GM21381 (cell line): ENCODE data around the gene JADE2.

Source experiments
- ATAC-seq: cut with Tn5 transposase; IDR thresholded peaks from one replicate; pipeline ENCODE4 v1.9.1; 2021; ENCODE audit warnings: mild to moderate bottlenecking, moderate library complexity; ENCODE audit not compliant: unreplicated experiment

Gene JADE2

GRCh38 chr5:134568337-134568700 is 42.8 kb downstream of the JADE2 start:
- no peak for ATAC-seq

GRCh38 chr5:134568761-134569695 is 43.6 kb downstream of the JADE2 start:
- no peak for ATAC-seq

DNA sequence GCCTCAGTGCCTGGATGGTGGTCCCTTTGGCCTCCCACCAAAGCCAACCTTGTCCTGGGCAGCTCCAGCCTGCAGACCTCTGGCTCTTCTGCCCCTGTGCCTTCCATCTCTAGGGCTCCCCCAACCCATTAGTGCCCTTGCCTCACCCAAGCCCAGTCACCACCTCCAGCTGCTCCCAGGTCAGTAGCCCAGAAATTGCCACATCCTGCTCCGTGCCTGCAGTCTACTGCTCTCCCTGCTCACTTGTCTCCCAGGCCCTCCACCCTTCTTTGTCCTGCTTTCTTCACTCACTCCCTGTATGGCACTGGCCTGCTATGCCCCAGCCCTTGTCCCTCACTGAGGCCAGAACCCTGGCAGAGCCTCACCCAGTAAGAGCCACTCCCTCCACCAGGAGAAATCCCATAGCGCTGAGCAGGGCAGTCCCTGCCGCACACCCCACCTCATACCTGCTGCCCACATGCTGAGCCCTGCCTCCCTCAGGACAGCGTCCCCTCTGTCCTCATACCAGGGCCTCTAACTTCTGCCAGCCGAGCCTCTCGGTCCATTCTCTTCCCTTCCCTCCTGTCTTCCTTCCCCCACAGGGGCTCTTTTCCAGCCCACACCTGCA is 44.4 kb downstream of the JADE2 start:
- no peak for ATAC-seq

DNA sequence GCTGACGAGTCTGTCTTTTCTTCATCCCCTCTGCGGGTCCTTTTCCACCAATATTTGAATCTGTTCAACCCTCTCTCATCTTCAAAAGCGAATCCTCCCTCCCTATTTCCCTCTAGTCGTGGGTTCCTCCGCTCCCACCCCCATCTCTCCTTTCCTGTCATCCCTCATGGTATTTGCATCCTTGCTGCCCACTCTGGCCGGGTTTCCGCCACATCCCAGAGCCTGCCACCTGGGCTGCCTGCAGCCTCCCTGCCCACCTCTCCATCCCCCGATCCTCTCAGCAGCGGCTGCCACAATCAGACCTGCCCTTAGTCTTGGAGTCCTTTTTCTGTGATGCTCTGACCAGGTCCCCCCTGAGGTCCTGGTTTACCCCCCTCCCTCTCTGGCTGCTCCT is 44.9 kb downstream of the JADE2 start:
- ATAC-seq = no peak

GRCh38 chr5:134570886-134571285 is 45.4 kb downstream of the JADE2 start:
- no peak for ATAC-seq

DNA sequence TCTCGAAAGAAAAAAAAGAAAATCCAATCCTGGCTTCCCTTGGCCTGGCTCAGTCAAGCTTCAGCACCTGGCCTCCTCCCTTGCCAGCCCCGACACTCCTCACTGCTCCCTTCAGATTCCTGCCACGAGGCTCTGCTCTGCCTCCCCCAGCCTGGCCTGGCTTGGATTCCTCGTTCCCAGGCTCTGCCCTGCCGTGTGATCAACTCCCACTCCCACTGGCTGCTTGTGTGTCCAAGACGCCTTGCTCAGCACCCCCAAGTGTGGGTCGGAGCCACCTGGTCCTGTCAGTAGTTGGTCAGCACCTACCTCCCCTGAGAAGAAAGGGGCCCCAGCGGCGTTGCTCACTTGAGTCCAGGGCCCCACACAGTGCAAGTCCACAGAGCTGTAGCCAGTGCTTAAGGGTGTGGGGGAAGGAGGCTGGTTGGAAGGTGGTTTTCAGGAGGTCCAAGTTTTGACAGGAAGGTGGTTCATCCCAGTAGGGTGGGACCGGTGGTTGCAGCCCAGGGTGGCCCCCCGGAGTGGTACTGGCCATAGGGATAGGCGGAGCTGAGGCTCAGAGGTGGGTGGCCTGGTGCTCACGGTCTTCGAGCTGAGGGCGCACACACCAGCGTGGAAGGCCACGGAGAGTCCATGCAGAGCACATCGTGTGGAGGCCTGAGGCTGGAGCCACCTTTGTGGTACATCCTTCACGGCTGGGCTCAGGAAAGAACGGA is 46.4 kb downstream of the JADE2 start:
- no peak for ATAC-seq

GRCh38 chr5:134572811-134573210 is 47.3 kb downstream of the JADE2 start:
- no peak for ATAC-seq

GRCh38 chr5:134574521-134574920 is 49.1 kb downstream of the JADE2 start:
- ATAC-seq = no peak

DNA sequence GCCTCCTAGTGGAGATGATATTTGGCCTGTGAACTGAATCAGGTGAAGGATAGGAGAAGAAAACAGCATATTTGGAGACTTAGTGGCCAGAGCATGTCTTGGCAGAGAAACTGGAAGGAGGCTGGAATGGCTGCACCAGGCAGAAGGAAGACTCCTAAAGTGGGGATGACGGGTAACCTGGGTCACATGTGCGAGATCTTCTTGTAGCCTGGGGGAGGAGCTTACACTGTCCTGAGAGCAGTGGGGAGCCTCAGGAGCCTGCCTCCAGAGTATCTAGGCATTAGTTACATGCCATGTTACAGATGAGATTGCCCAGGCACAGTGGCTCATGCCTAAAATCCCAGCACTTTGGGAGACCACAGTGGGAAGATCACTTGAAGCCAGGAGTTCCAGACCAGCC is 49.8 kb downstream of the JADE2 start:
- no peak for ATAC-seq

DNA sequence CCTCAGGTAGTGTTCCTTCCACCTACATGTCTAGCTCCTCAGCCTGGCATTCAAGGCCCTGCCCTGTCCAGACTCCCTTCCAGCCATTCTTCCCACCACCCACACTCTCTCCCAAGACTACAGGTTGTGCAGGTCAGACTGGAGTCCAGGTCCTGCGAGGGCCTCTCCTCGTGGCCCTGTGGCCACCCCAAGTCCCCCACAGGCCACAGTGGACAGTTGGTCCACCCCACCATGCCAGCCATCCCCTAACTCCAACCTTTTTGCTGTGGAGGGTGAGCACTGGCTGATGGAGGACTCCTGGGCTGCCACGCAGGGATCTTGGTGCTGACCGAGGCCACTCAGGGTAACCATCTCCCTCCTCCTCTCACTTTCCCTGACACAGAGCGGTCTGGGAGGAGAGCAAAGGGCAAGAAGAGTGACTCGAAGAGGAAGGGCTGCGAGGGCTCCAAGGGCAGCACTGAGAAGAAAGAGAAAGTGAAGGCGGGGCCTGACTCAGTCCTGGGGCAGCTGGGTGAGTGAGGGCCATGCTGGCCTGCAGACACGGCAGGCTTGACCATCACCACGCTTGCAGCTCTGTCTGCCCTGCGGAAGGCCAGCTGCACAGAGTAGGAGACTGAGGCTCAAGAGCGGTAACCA is 51.0 kb downstream of the JADE2 start:
- ATAC-seq = no peak

DNA sequence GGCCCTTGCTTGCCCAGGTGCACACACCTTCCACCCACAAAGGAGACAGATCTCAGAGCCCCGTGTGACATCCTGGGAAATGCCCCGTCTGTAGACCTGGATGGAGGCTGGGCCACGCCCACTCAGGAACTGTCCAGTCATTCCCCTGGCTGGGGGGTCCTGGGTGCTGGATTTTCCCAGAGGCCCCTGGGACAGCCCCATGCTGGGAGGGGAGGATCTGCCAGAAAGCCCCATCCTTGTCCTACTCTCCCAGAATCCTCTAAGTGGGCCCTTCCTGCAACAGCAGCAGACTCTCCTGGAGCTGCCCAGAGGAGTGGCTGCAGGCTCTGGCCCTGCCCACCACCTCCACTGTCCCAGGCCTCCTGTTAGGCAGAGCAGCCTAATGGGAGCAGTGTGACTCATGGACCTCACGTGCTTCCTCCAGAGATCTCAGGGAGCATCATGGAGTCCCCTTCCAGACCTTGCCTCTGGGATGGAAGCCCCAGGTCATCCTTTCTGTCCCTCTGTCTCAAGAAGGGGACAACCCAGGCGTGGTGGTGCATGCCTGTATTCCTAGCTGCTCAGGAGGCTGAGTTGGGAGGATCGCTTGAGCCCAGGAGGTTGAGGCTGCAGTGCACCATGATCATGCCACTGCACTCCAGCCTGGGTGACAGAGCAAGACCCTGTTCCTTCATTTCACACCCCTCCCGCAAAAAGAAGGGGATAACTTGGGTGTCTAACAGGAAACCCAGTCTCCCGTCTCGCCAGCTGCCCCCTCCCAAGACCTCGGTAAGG is 51.7 kb downstream of the JADE2 start:
- no peak for ATAC-seq

DNA sequence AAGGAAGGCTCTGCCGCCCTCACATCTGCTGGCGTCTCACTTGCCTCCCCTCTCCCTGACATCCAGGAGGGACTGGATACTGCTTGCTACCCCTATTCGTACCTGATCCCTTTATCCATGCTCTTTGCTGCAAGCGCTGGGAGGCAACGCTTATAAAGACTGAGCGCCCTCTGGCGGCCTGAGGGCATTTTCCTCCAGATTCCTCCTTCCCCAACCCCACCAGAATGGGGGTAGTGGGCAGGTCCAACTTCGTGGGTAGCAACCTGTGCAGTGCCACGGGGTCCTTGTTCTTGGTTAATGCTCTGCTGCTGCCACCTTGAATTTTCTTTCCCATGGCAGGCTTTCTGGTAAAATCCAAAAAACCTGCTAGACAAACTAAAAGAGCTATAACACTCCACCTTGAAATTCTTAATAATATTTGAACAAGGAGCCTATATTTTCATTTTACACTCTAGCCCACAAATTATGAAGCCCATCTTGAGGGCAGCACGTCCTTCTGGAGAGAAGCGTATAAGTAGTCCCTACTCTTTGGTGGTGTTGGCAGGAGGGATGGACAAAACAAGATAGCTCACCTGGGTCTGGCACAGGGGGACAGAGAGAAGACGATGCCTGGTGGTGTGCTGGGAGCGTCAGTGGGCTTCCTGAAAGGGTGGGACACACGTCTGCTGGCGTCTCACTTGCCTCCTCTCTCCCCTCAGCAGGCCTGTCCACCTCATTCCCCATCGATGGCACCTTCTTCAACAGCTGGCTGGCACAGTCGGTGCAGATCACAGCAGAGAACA is 52.5 kb downstream of the JADE2 start:
- ATAC-seq = no peak

DNA sequence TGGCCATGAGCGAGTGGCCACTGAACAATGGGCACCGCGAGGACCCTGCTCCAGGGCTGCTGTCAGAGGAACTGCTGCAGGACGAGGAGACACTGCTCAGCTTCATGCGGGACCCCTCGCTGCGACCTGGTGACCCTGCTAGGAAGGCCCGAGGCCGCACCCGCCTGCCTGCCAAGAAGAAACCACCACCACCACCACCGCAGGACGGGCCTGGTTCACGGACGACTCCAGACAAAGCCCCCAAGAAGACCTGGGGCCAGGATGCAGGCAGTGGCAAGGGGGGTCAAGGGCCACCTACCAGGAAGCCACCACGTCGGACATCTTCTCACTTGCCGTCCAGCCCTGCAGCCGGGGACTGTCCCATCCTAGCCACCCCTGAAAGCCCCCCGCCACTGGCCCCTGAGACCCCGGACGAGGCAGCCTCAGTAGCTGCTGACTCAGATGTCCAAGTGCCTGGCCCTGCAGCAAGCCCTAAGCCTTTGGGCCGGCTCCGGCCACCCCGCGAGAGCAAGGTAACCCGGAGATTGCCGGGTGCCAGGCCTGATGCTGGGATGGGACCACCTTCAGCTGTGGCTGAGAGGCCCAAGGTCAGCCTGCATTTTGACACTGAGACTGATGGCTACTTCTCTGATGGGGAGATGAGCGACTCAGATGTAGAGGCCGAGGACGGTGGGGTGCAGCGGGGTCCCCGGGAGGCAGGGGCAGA is 53.3 kb downstream of the JADE2 start:
- ATAC-seq = no peak

GRCh38 chr5:134579284-134579771 is 53.9 kb downstream of the JADE2 start:
- ATAC-seq = no peak

- no peak for ATAC-seq
Measured at GRCh38 chr5:134580001-134580460, 54.6 kb downstream of the JADE2 start.

DNA sequence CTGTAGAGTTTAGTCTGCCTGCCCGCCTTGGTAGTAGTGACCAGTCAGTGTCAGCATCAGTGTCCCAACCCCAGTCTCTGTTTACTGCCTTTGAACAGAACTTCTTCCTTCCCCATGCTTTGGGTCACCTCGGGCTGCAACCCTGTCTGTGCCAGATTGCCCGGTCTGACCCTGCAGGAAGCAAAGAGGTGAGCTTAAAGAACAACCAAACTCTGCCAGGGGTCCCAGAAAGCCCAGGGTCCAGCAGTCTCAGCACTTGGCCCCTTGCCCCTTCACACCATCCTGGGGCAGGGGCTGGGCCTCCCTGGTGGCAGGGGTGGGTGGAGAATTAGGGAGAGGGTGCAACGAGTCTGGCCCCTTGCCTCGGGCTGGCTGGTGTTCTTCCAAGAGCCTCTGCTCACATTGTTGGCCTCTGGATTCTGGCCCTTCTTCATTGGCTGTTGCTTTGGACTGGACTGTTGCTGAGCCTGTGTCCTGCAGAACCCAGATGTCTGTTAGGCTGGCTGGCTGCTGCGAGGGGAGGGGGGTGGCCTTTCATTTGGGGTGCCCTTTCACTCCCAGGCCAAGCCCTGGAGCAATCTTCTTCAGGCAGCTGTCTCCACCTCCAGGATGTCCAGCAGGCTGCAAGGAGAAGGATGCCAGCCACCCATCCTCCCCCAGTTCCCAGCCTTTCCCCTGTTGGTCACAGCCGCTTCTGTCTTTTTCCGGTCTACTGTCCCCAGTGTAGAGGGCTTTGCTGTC is 55.9 kb downstream of the JADE2 start:
- ATAC-seq = no peak

DNA sequence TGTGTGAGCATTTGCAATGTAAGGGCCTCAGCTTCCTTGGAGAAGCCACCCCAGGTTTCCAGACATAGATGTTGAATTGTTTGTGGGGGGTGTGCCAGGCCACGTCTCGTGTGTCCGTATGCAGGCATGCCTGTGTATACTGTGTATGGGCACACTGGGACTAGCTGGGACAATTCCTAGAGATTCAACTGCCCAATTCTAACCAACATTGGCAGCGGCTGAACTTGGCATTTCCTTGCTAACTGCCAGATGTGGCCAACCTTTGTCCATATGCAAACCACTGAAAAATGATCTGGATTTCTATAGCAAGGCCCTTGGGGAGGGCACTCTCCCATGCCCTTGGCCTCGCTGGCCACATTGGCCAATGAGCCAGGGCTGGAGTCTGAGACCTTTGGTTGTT is 56.8 kb downstream of the JADE2 start:
- ATAC-seq = no peak

DNA sequence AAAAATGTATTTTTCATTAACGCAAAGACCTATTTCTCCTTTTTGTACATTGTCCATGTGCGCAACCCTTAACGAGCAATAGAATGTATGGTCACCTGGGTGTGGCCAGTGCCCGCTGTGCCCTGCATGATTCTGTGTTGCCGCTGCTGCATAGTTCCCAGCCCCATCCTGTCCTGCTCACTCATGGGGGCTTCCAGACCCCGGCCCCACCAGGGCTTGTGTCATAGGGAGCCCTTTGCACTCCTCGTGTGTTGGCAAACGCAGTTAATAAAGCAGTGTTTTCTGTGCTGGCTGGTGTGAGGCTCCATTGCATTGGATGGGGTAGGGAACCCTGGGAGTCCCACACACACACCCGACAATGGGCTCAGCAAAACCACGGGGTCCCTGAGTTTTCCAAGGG is 57.5 kb downstream of the JADE2 start:
- ATAC-seq = no peak
